Neural crest cell (in vitro differentiated cells): ENCODE data around the gene RBM22. TPM values are rescaled to one million over a fixed set of nuclear protein-coding genes. Genes with fewer than 3 reads are reported as not detected.
"Not testable (repeated sequence)": the region's sequence is repeated elsewhere in the genome, so short reads cannot be mapped to it uniquely, and the experiment has no call there.

Experiments used
- DNase-seq: peaks from one replicate; pipeline ENCODE4 v3.0.0; 2021; ENCODE audit warnings: low read depth, mixed read lengths, low spot score
- H3K27ac Mint-ChIP-seq: one replicate; pipeline ENCODE4 v1.8.0; 2021; ENCODE audit warnings: mild to moderate bottlenecking, mixed read lengths; ENCODE audit not compliant: unreplicated experiment
- H3K27me3 Mint-ChIP-seq: 2 replicates; pipeline ENCODE4 v1.8.0; 2021; ENCODE audit warnings: low read depth, mild to moderate bottlenecking, mixed read lengths
- H3K36me3 Mint-ChIP-seq: 2 replicates; pipeline ENCODE4 v1.8.0; 2021; ENCODE audit warnings: low read depth, mild to moderate bottlenecking, mixed read lengths
- H3K4me1 Mint-ChIP-seq: 2 replicates; pipeline ENCODE4 v1.8.0; 2021; ENCODE audit warnings: mixed read lengths
- H3K4me3 Mint-ChIP-seq: one replicate; pipeline ENCODE4 v1.8.0; 2021; ENCODE audit warnings: mild to moderate bottlenecking, mixed read lengths
- H3K9me3 Mint-ChIP-seq: 2 replicates; pipeline ENCODE4 v1.8.0; 2021; ENCODE audit warnings: mixed read lengths
- long read RNA-seq: library from polyadenylated mRNA; unstranded; transcript quantifications from one replicate; pipeline ENCODE4 v2.0.0, GENCODE V29; 2020
- total RNA-seq: library from RNA; stranded (reverse); gene quantifications from 2 replicates; pipeline ENCODE4 v1.2.1, GENCODE V29; 2021
- TF ChIP-seq, protein P1 (sequence below): fragments of 200-600 bp; sonication (generic); conservative IDR thresholded peaks from 2 replicates; pipeline ENCODE4 v1.5.0; 2021; ENCODE audit warnings: antibody characterized with exemption, mild to moderate bottlenecking

The RBM22 gene
- total RNA-seq, result 64.6 and 65.2 TPM in 2 replicates
- long read RNA-seq, transcript RBM22-201 (11 exons, 2,342 nt), result major isoform, 5 of 18 reads
- long read RNA-seq, partial matches to known transcripts, result 13 of 18 reads
- long read RNA-seq, other reads (novel, unspliced or antisense), result 0 of 18 reads

DNA sequence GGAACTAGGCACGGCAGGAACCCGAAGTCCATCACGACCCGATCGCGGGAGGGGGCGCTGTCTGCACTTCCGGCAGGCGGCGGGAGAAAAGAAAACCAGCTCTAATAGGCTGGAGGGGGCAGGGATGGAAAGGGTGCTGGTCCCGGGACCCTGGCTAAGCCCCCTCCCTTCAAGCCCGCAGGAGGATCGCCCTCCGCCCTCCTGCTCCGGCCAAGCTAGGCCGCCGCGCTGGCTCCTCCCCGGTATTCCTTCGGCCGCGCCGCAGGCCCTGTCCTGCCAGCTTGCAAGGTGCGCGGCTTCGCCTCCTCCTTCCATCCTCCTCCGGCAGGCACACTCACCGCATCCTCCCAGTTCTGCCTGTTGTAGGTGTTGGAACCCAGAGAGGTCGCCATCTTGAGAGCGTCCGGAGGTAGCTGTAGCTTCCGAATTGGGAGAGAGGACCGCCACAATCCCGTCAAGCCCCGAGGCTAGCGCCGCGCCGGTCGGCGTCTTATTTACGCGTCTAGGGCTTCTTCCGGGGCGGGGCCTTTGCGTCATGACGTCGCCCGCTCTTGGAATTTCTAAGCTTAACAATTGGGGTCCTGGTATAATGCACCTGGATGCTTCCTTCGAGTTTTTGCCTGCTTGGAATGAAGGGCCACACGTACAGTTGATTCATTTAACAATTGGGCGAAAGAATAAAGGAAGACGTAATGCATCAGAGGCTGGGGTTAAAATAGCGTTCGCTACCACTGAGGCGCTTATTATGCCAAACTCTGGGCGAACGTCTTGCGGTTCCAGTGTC, at the start of gene RBM22:
TSS of gene RBM22 (minus strand) at position 469 of the 784 bp plus-strand sequence. CDS start at position 392, 77 bp downstream.
- TF ChIP-seq, protein P1, sequence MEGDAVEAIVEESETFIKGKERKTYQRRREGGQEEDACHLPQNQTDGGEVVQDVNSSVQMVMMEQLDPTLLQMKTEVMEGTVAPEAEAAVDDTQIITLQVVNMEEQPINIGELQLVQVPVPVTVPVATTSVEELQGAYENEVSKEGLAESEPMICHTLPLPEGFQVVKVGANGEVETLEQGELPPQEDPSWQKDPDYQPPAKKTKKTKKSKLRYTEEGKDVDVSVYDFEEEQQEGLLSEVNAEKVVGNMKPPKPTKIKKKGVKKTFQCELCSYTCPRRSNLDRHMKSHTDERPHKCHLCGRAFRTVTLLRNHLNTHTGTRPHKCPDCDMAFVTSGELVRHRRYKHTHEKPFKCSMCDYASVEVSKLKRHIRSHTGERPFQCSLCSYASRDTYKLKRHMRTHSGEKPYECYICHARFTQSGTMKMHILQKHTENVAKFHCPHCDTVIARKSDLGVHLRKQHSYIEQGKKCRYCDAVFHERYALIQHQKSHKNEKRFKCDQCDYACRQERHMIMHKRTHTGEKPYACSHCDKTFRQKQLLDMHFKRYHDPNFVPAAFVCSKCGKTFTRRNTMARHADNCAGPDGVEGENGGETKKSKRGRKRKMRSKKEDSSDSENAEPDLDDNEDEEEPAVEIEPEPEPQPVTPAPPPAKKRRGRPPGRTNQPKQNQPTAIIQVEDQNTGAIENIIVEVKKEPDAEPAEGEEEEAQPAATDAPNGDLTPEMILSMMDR, result peak; percentile 71
- no peaks in the 10 kb centered on the region for H3K4me1 Mint-ChIP-seq
- H3K36me3 Mint-ChIP-seq, result peaks cover 4% of the 10 kb centered on the region
- H3K27ac Mint-ChIP-seq, result no peak within 1 kb of the TSS
- H3K9me3 Mint-ChIP-seq, result no peaks in the 10 kb centered on the region
- H3K27me3 Mint-ChIP-seq, result peaks cover 2% of the 10 kb centered on the region
- peak within 1 kb of the TSS; percentile 60 for H3K4me3 Mint-ChIP-seq
- DNase-seq, result peak; percentile 82

GRCh38 chr5:150750469-150750868, 49.6 kb upstream of the RBM22 start:
- no peak for DNase-seq
- Mint-ChIP-seq H3K36me3 (peaks cover 12% of the 10 kb centered on the region), H3K4me1 (peaks cover 3% of the 10 kb centered on the region), H3K4me3 (no peak overlapping the region), H3K9me3 (peaks cover under 1% of the 10 kb centered on the region), H3K27me3 (no peaks in the 10 kb centered on the region), H3K27ac (no peak overlapping the region)
- TF ChIP-seq, protein P1, result no peak

DNA sequence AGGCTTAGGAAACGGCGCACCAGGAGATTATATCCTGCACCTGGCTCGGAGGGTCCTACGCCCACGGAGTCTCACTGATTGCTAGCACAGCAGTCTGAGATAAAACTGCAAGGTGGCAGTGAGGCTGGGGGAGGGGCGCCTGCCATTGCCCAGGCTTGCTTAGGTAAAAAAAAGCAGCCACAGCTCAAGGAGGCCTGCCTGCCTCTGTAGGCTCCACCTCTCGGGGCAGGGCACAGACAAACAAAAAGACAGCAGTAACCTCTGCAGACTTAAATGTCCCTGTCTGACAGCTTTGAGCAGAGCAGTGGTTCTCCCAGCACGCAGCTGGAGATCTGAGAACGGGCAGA, 42.3 kb upstream of the RBM22 start:
- not testable (repeated sequence) for H3K27me3 Mint-ChIP-seq, H3K9me3 Mint-ChIP-seq, H3K27ac Mint-ChIP-seq, DNase-seq, H3K4me3 Mint-ChIP-seq, H3K4me1 Mint-ChIP-seq
- H3K36me3 Mint-ChIP-seq, result peaks cover 36% of the 10 kb centered on the region

- not testable (repeated sequence) for H3K27me3 Mint-ChIP-seq, DNase-seq, H3K4me1 Mint-ChIP-seq, H3K4me3 Mint-ChIP-seq, H3K9me3 Mint-ChIP-seq, H3K27ac Mint-ChIP-seq
- peaks cover 38% of the 10 kb centered on the region for H3K36me3 Mint-ChIP-seq
Observed at GRCh38 chr5:150742455-150743141, 41.7 kb upstream of the RBM22 start.

DNA sequence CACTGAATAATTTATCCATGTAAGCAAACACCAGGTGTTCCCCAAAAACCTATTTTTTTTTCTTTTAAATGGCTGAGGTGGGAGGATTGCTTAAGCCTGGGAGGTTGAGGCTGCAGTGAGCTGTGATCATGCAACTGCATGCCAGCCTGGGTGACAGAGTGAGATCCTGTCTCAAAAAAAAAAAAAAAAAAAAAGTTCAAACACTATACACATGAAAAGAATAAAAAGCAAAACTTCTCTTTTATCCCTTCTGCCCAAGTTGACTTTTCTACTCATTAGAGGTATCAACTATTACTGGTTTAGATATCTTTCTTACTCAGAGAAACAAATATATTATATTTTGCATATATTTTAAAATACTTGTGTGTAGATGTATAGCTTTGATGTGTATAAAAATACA, 40.1 kb upstream of the RBM22 start:
- Mint-ChIP-seq H3K27ac (no peak overlapping the region), H3K4me3 (no peak overlapping the region), H3K9me3 (peaks cover 12% of the 10 kb centered on the region), H3K36me3 (peaks cover 50% of the 10 kb centered on the region), H3K4me1 (no peaks in the 10 kb centered on the region), H3K27me3 (no peaks in the 10 kb centered on the region)
- TF ChIP-seq, protein P1, result no peak
- DNase-seq, result no peak

DNA sequence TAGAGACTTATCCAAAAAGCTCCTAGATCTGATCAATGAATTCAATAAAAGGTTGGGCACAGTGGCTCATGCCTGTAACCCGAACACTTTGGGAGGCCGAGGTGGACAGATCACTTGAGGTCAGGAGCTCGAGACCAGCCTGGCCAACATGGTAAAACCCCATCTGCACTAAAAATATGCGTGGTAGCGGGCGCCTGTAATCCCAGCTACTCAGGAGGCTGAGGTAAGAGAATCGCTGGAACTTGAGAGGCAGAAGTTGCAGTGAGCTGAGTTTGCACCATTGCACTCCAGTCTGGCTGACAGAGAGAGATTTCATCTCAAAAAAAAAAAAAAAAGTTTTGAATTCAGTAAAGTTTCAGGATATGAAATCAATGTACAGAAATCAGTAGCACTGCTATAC, 38.0 kb upstream of the RBM22 start:
- TF ChIP-seq, protein P1, result no peak
- Mint-ChIP-seq H3K4me1 (no peaks in the 10 kb centered on the region), H3K27me3 (no peaks in the 10 kb centered on the region), H3K36me3 (peaks cover 54% of the 10 kb centered on the region), H3K4me3 (no peak overlapping the region), H3K9me3 (peaks cover 7% of the 10 kb centered on the region), H3K27ac (no peak overlapping the region)
- no peak for DNase-seq
